ENCODE data around the gene GZMM.

- TF ChIP-seq POLR2AphosphoS5 (IDR thresholded peaks at IDR 0.05; ENCODE audit: low read depth, low read length) (no peak), POLR2A (IDR thresholded peaks at IDR 0.05; ENCODE audit: low read depth, low read length) (no peak)
Measured at GRCh38 chr19:596263-596655, 52.4 kb downstream of the GZMM start.
